Activated naive CD8-positive, alpha-beta T cell treated with anti-CD3 and anti-CD28 coated beads, Interleukin-2, amount 10 ng/mL, durations not matched to agents 7 days and 5 days (primary cell): ENCODE results near the gene TNNI2. TPM values are rescaled to one million over a fixed set of nuclear protein-coding genes. Genes with fewer than 3 reads are reported as not detected.

Source experiments
- microRNA-seq: library from miRNA; unstranded; fragments of <30 nt; microRNA quantifications from one replicate; pipeline ENCODE4 v1.2.0, GENCODE V29; 2022
- total RNA-seq, 2 experiments: library from RNA; stranded (reverse); gene quantifications; one replicate each; pipeline ENCODE4 v1.2.3, GENCODE V29; 2021

Gene TNNI2
- total RNA-seq, 2 experiments from 2014 or later: 0.67 TPM; not detected in 1

Small RNAs within 50 kb of the gene (microRNA-seq; reads per million reads assigned to microRNA genes)
- gene MIR4298 (not detected), gene MIR7847 (not detected)

Other genes with a start within 250 kb of the TNNI2 start
- gene KRTAP5-2, start 240.7 kb upstream of the TNNI2 start, total RNA-seq: not detected
- not detected for gene KRTAP5-3, start 230.5 kb upstream of the TNNI2 start, total RNA-seq
- not detected for gene KRTAP5-4, start 216.8 kb upstream of the TNNI2 start, total RNA-seq
- gene KRTAP5-5, start 209.2 kb upstream of the TNNI2 start, total RNA-seq: not detected
- gene KRTAP5-6, start 141.8 kb upstream of the TNNI2 start, total RNA-seq: not detected
- 1 to 10 TPM in 1 of 2 experiments, under 1 TPM in 1; 0.82 to 1.3 TPM for gene IFITM10, start 88.4 kb upstream of the TNNI2 start, total RNA-seq
- 100 to 1,000 TPM; 192 to 208 TPM for gene CTSD, start 75.1 kb upstream of the TNNI2 start, total RNA-seq
- gene SYT8, start 4.0 kb upstream of the TNNI2 start, total RNA-seq: not detected
- gene LSP1, start 14.1 kb downstream of the TNNI2 start, total RNA-seq: 100 to 1,000 TPM; 438 to 453 TPM
- not detected for gene PRR33, start 52.9 kb downstream of the TNNI2 start, total RNA-seq
- gene TNNT3, start 80.7 kb downstream of the TNNI2 start, total RNA-seq: 10 to 100 TPM; 13.7 to 16.7 TPM
- gene MRPL23, start 108.4 kb downstream of the TNNI2 start, total RNA-seq: 10 to 100 TPM; 76.2 to 77.7 TPM
- not detected for gene H19, start 158.9 kb downstream of the TNNI2 start, total RNA-seq